WI38 (cell line): ENCODE results near the gene HECTD4.
"Not testable (repeated sequence)": the region's sequence is repeated elsewhere in the genome, so short reads cannot be mapped to it uniquely, and the experiment has no call there.

Experiments used
- H3K4me3 ChIP-seq: 2 replicates; pipeline ENCODE4 v1.5.1; 2011; ENCODE audit warnings: low read depth, mild to moderate bottlenecking, control low read depth, low read length
- CTCF ChIP-seq: IDR thresholded peaks from 2 replicates; pipeline ENCODE4 v1.5.1; 2012; ENCODE audit warnings: low read depth, mild to moderate bottlenecking, control low read depth, low read length

Gene HECTD4

GRCh38 chr12:112393328-112393727 lies 11.1 kb upstream of the HECTD4 start:
- H3K4me3 ChIP-seq = no peak overlapping the region
- no peak for TF ChIP-seq CTCF

- not testable (repeated sequence) for H3K4me3 ChIP-seq
Observed at GRCh38 chr12:112389922-112390654, 7.9 kb upstream of the HECTD4 start.

- H3K4me3 ChIP-seq = no peak overlapping the region
- TF ChIP-seq CTCF = no peak
Observed at GRCh38 chr12:112389228-112389627, 7.0 kb upstream of the HECTD4 start.

GRCh38 chr12:112386726-112387125 lies 4.5 kb upstream of the HECTD4 start:
- no peak overlapping the region for H3K4me3 ChIP-seq
- no peak for TF ChIP-seq CTCF

GRCh38 chr12:112382866-112383265 lies 635 bp upstream of the HECTD4 start:
- peak overlapping the region; percentile 79 for H3K4me3 ChIP-seq
- TF ChIP-seq CTCF = no peak

- no peak for TF ChIP-seq CTCF
- H3K4me3 ChIP-seq = peak overlapping the region; percentile 79
Observed at GRCh38 chr12:112381406-112381882, 787 bp downstream of the HECTD4 start.

- H3K4me3 ChIP-seq = peak overlapping the region; percentile 79
- TF ChIP-seq CTCF = no peak
Observed at GRCh38 chr12:112380663-112381405, 1.4 kb downstream of the HECTD4 start.
